Measurements from ENCODE around the gene DPY19L2. TPM values are rescaled to one million over a fixed set of nuclear protein-coding genes. Genes with fewer than 3 reads are reported as not detected.
"Not testable (repeated sequence)": the region's sequence is repeated elsewhere in the genome, so short reads cannot be mapped to it uniquely, and the experiment has no call there.

The DPY19L2 gene
- total and polyA plus RNA-seq, 2 experiments from 2014 or later, result 0.31 to 0.43 TPM

- H3K79me2 ChIP-seq (ENCODE audit: insufficient read depth); in situ Hi-C loops (cut with MboI); H3K9me3 ChIP-seq (ENCODE audit: low read depth); DNase-seq; H3K9ac ChIP-seq; H4K20me1 ChIP-seq (ENCODE audit: insufficient read depth); H3K27me3 ChIP-seq (replicated peaks; ENCODE audit: insufficient read depth); H3K27ac ChIP-seq; H3F3A ChIP-seq (ENCODE audit: insufficient read depth); H3K4me3 ChIP-seq; H3K4me2 ChIP-seq (ENCODE audit: unreplicated experiment); H3K36me3 ChIP-seq (ENCODE audit: low read depth); H3K9me2 ChIP-seq (ENCODE audit: insufficient read depth); H2AFZ ChIP-seq; H3K4me1 ChIP-seq (ENCODE audit: insufficient read depth): not testable (repeated sequence)
- 54 to 56% methylated on average over 7 of the region's 7 CpGs for WGBS, 2 experiments (ENCODE audit: low coverage in 1 of 2, low lambda C conversion rate in 2 of 2, missing lambda C conversion rate in 2 of 2)
These were observed 138.7 kb downstream of the DPY19L2 start for GRCh38 chr12:63529641-63530040.

- H3F3A ChIP-seq (ENCODE audit: insufficient read depth), result no peaks in the 10 kb centered on the region
- no peaks in the 10 kb centered on the region for H3K9me3 ChIP-seq (ENCODE audit: low read depth)
- in situ Hi-C loops (cut with MboI), result no loop called here
- no peaks in the 10 kb centered on the region for H3K36me3 ChIP-seq (ENCODE audit: low read depth)
- no peaks in the 10 kb centered on the region for H3K79me2 ChIP-seq (ENCODE audit: insufficient read depth)
- no peak overlapping the region for H3K27ac ChIP-seq
- no peak overlapping the region for H3K9ac ChIP-seq
- no peaks in the 10 kb centered on the region for H3K27me3 ChIP-seq (replicated peaks; ENCODE audit: insufficient read depth)
- TF ChIP-seq EZH2 (IDR thresholded peaks at IDR 0.05; ENCODE audit: insufficient read depth, poor library complexity, severe bottlenecking) (no peak), EZH2phosphoT487 (IDR thresholded peaks at IDR 0.05; ENCODE audit: insufficient read depth, low read depth) (no peak)
- no peaks in the 10 kb centered on the region for H3K4me1 ChIP-seq (ENCODE audit: insufficient read depth)
- no peak for DNase-seq
- no peak overlapping the region for H3K4me3 ChIP-seq
- no peak overlapping the region for H3K4me2 ChIP-seq (ENCODE audit: unreplicated experiment)
- 37 to 67% methylated on average over 4 of the region's 4 CpGs for WGBS, 2 experiments (ENCODE audit: low coverage in 1 of 2, low lambda C conversion rate in 2 of 2, missing lambda C conversion rate in 2 of 2)
- H2AFZ ChIP-seq, result no peak overlapping the region
- H4K20me1 ChIP-seq (ENCODE audit: insufficient read depth), result no peaks in the 10 kb centered on the region
- H3K9me2 ChIP-seq (ENCODE audit: insufficient read depth), result no peaks in the 10 kb centered on the region
These were observed 142.5 kb downstream of the DPY19L2 start for GRCh38 chr12:63525831-63526230.

- no peak overlapping the region for H3K4me2 ChIP-seq (ENCODE audit: unreplicated experiment)
- H3K79me2 ChIP-seq (ENCODE audit: insufficient read depth), result no peaks in the 10 kb centered on the region
- no peaks in the 10 kb centered on the region for H3K27me3 ChIP-seq (replicated peaks; ENCODE audit: insufficient read depth)
- no peaks in the 10 kb centered on the region for H3K9me3 ChIP-seq (ENCODE audit: low read depth)
- no peak for TF ChIP-seq EZH2phosphoT487 (IDR thresholded peaks at IDR 0.05; ENCODE audit: insufficient read depth, low read depth)
- no peak for TF ChIP-seq EZH2 (IDR thresholded peaks at IDR 0.05; ENCODE audit: insufficient read depth, poor library complexity, severe bottlenecking)
- H3K9ac ChIP-seq, result no peak overlapping the region
- DNase-seq, result no peak
- no peaks in the 10 kb centered on the region for H4K20me1 ChIP-seq (ENCODE audit: insufficient read depth)
- H2AFZ ChIP-seq, result no peak overlapping the region
- no peak overlapping the region for H3K27ac ChIP-seq
- H3K4me1 ChIP-seq (ENCODE audit: insufficient read depth), result no peaks in the 10 kb centered on the region
- H3K36me3 ChIP-seq (ENCODE audit: low read depth), result no peaks in the 10 kb centered on the region
- 3 to 17% methylated on average over 2 of the region's 2 CpGs for WGBS, 2 experiments (ENCODE audit: low coverage in 1 of 2, low lambda C conversion rate in 2 of 2, missing lambda C conversion rate in 2 of 2)
- H3F3A ChIP-seq (ENCODE audit: insufficient read depth), result no peaks in the 10 kb centered on the region
- H3K4me3 ChIP-seq, result no peak overlapping the region
- in situ Hi-C loops (cut with MboI), result no loop called here
- no peaks in the 10 kb centered on the region for H3K9me2 ChIP-seq (ENCODE audit: insufficient read depth)
These were observed 146.6 kb downstream of the DPY19L2 start for GRCh38 chr12:63521706-63522105.

Other genes with a start within 250 kb of the DPY19L2 start
- 12.1 and 19.9 TPM in 2 replicates for gene RXYLT1, start 111.4 kb upstream of the DPY19L2 start, total RNA-seq (2014; rRNA removed; shearing (Covaris generic))
- 15.4 and 17.1 TPM in 2 replicates for gene RXYLT1, start 111.4 kb upstream of the DPY19L2 start, polyA plus RNA-seq (2016; fragmentation: Nextera tagmentation; extraction: Ambion mirVana)
- gene SRGAP1, start 176.2 kb upstream of the DPY19L2 start, total RNA-seq (2014; rRNA removed; shearing (Covaris generic)), result 12.4 and 13.0 TPM in 2 replicates
- gene SRGAP1, start 176.2 kb upstream of the DPY19L2 start, polyA plus RNA-seq (2016; fragmentation: Nextera tagmentation; extraction: Ambion mirVana), result 27.0 and 29.4 TPM in 2 replicates

Data from GM23248 (cell line).